Activated CD4-positive, alpha-beta T cell treated with anti-CD3 and anti-CD28 coated beads, Interleukin-2, amount 50 U/mL, for 48 hours (primary cell): Measurements from ENCODE around the gene DISC1.
"Not testable (repeated sequence)": the region's sequence is repeated elsewhere in the genome, so short reads cannot be mapped to it uniquely, and the experiment has no call there.

Source experiments
- DNase-seq, 2 experiments: peaks; one replicate each; pipeline ENCODE4 v3.0.0-alpha.2; 2020

The DISC1 gene

GRCh38 chr1:231626535-231626950, at the start of gene DISC1:
TSS of gene DISC1 (plus strand) at chr1:231626790. CDS start at chr1:231626868, 78 bp downstream.
- peak; percentile 67 to 75 for DNase-seq

GRCh38 chr1:231576804-231577718, 49.5 kb upstream of the DISC1 start:
- DNase-seq, result no peak

- DNase-seq, result no peak
Observed at GRCh38 chr1:231580874-231581273, 45.7 kb upstream of the DISC1 start.

- DNase-seq, result no peak
Observed at GRCh38 chr1:231581859-231582258, 44.7 kb upstream of the DISC1 start.

- DNase-seq, result no peak
Observed at GRCh38 chr1:231583376-231583775, 43.2 kb upstream of the DISC1 start.

- DNase-seq, result no peak
Observed at GRCh38 chr1:231584117-231584516, 42.5 kb upstream of the DISC1 start.

GRCh38 chr1:231584921-231585320, 41.7 kb upstream of the DISC1 start:
- DNase-seq, result no peak

- peak; percentile 37 to 55 for DNase-seq
Observed at GRCh38 chr1:231590453-231591198, 36.0 kb upstream of the DISC1 start.

GRCh38 chr1:231591466-231591865, 35.1 kb upstream of the DISC1 start:
- no peak for DNase-seq

GRCh38 chr1:231592809-231593208, 33.8 kb upstream of the DISC1 start:
- no peak for DNase-seq

GRCh38 chr1:231593264-231593663, 33.3 kb upstream of the DISC1 start:
- not testable (repeated sequence) for DNase-seq

- no peak for DNase-seq
Observed at GRCh38 chr1:231594123-231594522, 32.5 kb upstream of the DISC1 start.

- DNase-seq, result no peak
Observed at GRCh38 chr1:231594749-231595148, 31.8 kb upstream of the DISC1 start.

- DNase-seq, result no peak
Observed at GRCh38 chr1:231596337-231596791, 30.2 kb upstream of the DISC1 start.

- no peak for DNase-seq
Observed at GRCh38 chr1:231597971-231598370, 28.6 kb upstream of the DISC1 start.

GRCh38 chr1:231600458-231600976, 26.1 kb upstream of the DISC1 start:
- no peak for DNase-seq

GRCh38 chr1:231601824-231602672, 24.5 kb upstream of the DISC1 start:
- no peak for DNase-seq

GRCh38 chr1:231602673-231602984, 24.0 kb upstream of the DISC1 start:
- no peak for DNase-seq

- peak; percentile 27 to 43 for DNase-seq
Observed at GRCh38 chr1:231603598-231604275, 22.9 kb upstream of the DISC1 start.

GRCh38 chr1:231604276-231604621, 22.3 kb upstream of the DISC1 start:
- DNase-seq, result no peak

- DNase-seq, result no peak
Observed at GRCh38 chr1:231605149-231606100, 21.2 kb upstream of the DISC1 start.
